Glomerular endothelial cell (primary cell): Measurements from ENCODE around the gene DUOX1. TPM values are rescaled to one million over a fixed set of nuclear protein-coding genes. Genes with fewer than 3 reads are reported as not detected.

Source experiments
- DNase-seq: peaks from one replicate; pipeline ENCODE4 v3.0.0-alpha.2; 2011; ENCODE audit warnings: low read depth, low spot score; ENCODE audit errors: extremely low read depth
- total RNA-seq: library from RNA; depleted of rRNA; stranded (reverse); fragments of >200 nt; gene quantifications from 2 replicates; pipeline ENCODE4 v1.2.3, GENCODE V29; 2015

The DUOX1 gene
- total RNA-seq, 1 donor from 2014 or later = not detected

- no peak for DNase-seq
Observed at GRCh38 chr15:45105586-45105985, 24.2 kb upstream of the DUOX1 start.

- no peak for DNase-seq
Observed at GRCh38 chr15:45106002-45106790, 23.6 kb upstream of the DUOX1 start.

- DNase-seq = no peak
Observed at GRCh38 chr15:45107941-45108630, 21.7 kb upstream of the DUOX1 start.

- DNase-seq = no peak
Observed at GRCh38 chr15:45110256-45110820, 19.5 kb upstream of the DUOX1 start.

- no peak for DNase-seq
Observed at GRCh38 chr15:45111390-45112142, 18.2 kb upstream of the DUOX1 start.

GRCh38 chr15:45112143-45112590, 17.6 kb upstream of the DUOX1 start:
- no peak for DNase-seq

- DNase-seq = no peak
Observed at GRCh38 chr15:45112591-45113379, 17.0 kb upstream of the DUOX1 start.

- DNase-seq = no peak
Observed at GRCh38 chr15:45113380-45113990, 16.3 kb upstream of the DUOX1 start.

- no peak for DNase-seq
Observed at GRCh38 chr15:45114076-45114750, 15.6 kb upstream of the DUOX1 start, which contains the start of the genes DUOX2 and DUOXA2. Gene DUOX2 (minus strand): TSS chr15:45114172. CDS start chr15:45113411, 761 bp downstream. Gene DUOXA2 (plus strand): TSS chr15:45114326. CDS start chr15:45114606, 280 bp downstream.

GRCh38 chr15:45114751-45115085, 15.1 kb upstream of the DUOX1 start:
- DNase-seq = no peak

- DNase-seq = no peak
Observed at GRCh38 chr15:45115312-45115820, 14.4 kb upstream of the DUOX1 start.

- DNase-seq = no peak
Observed at GRCh38 chr15:45116006-45116481, 13.8 kb upstream of the DUOX1 start.

GRCh38 chr15:45116482-45117307, 13.1 kb upstream of the DUOX1 start:
- no peak for DNase-seq

- DNase-seq = no peak
Observed at GRCh38 chr15:45117308-45118130, 12.3 kb upstream of the DUOX1 start.

GRCh38 chr15:45118131-45118588, 11.6 kb upstream of the DUOX1 start:
- peak; percentile 68 for DNase-seq

GRCh38 chr15:45118996-45119395, 10.8 kb upstream of the DUOX1 start:
- no peak for DNase-seq
